Measurements from ENCODE around the gene KLK5. TPM values are rescaled to one million over a fixed set of nuclear protein-coding genes. Genes with fewer than 3 reads are reported as not detected.
A peak's percentile ranks its signal among the peaks of the same experiment; 100 is the strongest.

The KLK5 gene
- polyA plus RNA-seq, 2 of the 4 experiments (the other 2 are of a cell fraction), result not detected

- TF ChIP-seq REST (IDR thresholded peaks at IDR 0.05), result no peak
- no peak for TF ChIP-seq SREBF2 (IDR thresholded peaks at IDR 0.05)
These were observed 24.0 kb downstream of the KLK5 start (continued) for GRCh38 chr19:50928831-50929230.

GRCh38 chr19:50926144-50926543 is 26.7 kb downstream of the KLK5 start:
- H3K27ac ChIP-seq, result no peak overlapping the region
- ChIA-PET POLR2A (interaction anchor here (1.1 kb wide), 1 partner anchor 122 kb away, joined by 4 read pairs; no protein-coding TSS in a partner anchor), CTCF (interaction anchor here (0.9 to 13.0 kb wide), 7 partner anchors 10 to 202 kb away, joined by 3 to 121 read pairs (median 5); partner anchors contain the start of gene ACP4)
- H3K9me3 ChIP-seq, result no peaks in the 10 kb centered on the region
- H3K4me2 ChIP-seq, result no peak overlapping the region
- WGBS (ENCODE audit: missing lambda C conversion rate), result 68% methylated on average over 11 of the region's 11 CpGs
- FAIRE-seq (no peak), DNase-seq (ENCODE audit: low read depth in 1 of 2, low spot score in 1 of 2) (no peak), ATAC-seq (no peak)
- peaks cover 14% of the 10 kb centered on the region; the same call in 1 of the 3 replicates for H3K4me1 ChIP-seq
- H3K4me3 ChIP-seq, result no peak overlapping the region
- TF ChIP-seq CHD4 (IDR thresholded peaks at IDR 0.05; ENCODE audit: borderline replicate concordance), result no peak
- no peak for TF ChIP-seq MYC (IDR thresholded peaks at IDR 0.05; ENCODE audit: borderline replicate concordance, low read length)
- TF ChIP-seq BCL3 (IDR thresholded peaks at IDR 0.05), result no peak
- TF ChIP-seq JUNB (IDR thresholded peaks at IDR 0.05), result peak; percentile 5; the same call in 1 of the 2 replicates
- TF ChIP-seq TP53 (CRISPR knock-in tag; IDR thresholded peaks at IDR 0.05), result no peak
- no peak for TF ChIP-seq RCOR1 (IDR thresholded peaks at IDR 0.05; ENCODE audit: low read depth, low read length)

- POLR2A ChIA-PET, result interaction anchor here (1.1 kb wide), 1 partner anchor 122 kb away, joined by 4 read pairs; no protein-coding TSS in a partner anchor
- DNase-seq (ENCODE audit: low read depth in 1 of 2, low spot score in 1 of 2) (peak in 1 of 2 experiments; percentile 38), FAIRE-seq (peak; percentile 59), ATAC-seq (no peak)
- CTCF ChIA-PET, result interaction anchor here (0.9 to 13.0 kb wide), 9 partner anchors 10 to 203 kb away, joined by 3 to 121 read pairs (median 5); partner anchors contain the start of genes ACP4 and CLEC11A
- H3K4me2 ChIP-seq, result no peak overlapping the region
- no peak overlapping the region for H3K27ac ChIP-seq
- H3K4me1 ChIP-seq, result peaks cover 14% of the 10 kb centered on the region; the same call in 1 of the 3 replicates
- WGBS (ENCODE audit: missing lambda C conversion rate), result 19% methylated on average over 2 of the region's 2 CpGs
- H3K9me3 ChIP-seq, result no peaks in the 10 kb centered on the region
- peak; percentile 56 for TF ChIP-seq FOSL2 (IDR thresholded peaks at IDR 0.05)
- TF ChIP-seq FOSL2 (CRISPR knock-in tag; IDR thresholded peaks at IDR 0.05), result peak; percentile 71
- TF ChIP-seq ZSCAN20 (CRISPR knock-in tag; IDR thresholded peaks at IDR 0.05), result no peak
- 0 out of 2 replicates have a peak, but pooled peaks have one; percentile 14 for TF ChIP-seq GATA3 (IDR thresholded peaks at IDR 0.05; ENCODE audit: borderline replicate concordance)
- TF ChIP-seq FOXS1 (CRISPR knock-in tag; IDR thresholded peaks at IDR 0.05), result no peak
- TF ChIP-seq JUNB (IDR thresholded peaks at IDR 0.05), result peak; percentile 32; the same call in 1 of the 2 replicates
- no peak for TF ChIP-seq RNF2 (IDR thresholded peaks at IDR 0.05; ENCODE audit: borderline replicate concordance, low read depth)
- TF ChIP-seq BHLHE40 (IDR thresholded peaks at IDR 0.05; ENCODE audit: low read depth, low read length), result no peak
- TF ChIP-seq CEBPB (IDR thresholded peaks at IDR 0.05), result peak; percentile 49 to 58; a peak in 2 of 4 replicates
- no peak for TF ChIP-seq KDM1A (IDR thresholded peaks at IDR 0.05; ENCODE audit: low read depth)
- TF ChIP-seq NPAS2 (CRISPR knock-in tag; IDR thresholded peaks at IDR 0.05; ENCODE audit: borderline replicate concordance), result no peak
- H3K4me3 ChIP-seq, result no peak overlapping the region
These were observed 27.1 kb downstream of the KLK5 start for GRCh38 chr19:50925734-50926133.
